NCI-H1694 (cell line): ENCODE results near the gene PIM1.
A peak's percentile ranks its signal among the peaks of the same experiment; 100 is the strongest.
"Not testable (repeated sequence)": the region's sequence is repeated elsewhere in the genome, so short reads cannot be mapped to it uniquely, and the experiment has no call there.

Source experiments
- DNase-seq: peaks from one replicate; lab custom pipeline; 2025; lab: John Stamatoyannopoulos, UW

The PIM1 gene

GRCh38 chr6:37188962-37189510, 19.1 kb downstream of the PIM1 start:
- no peak for DNase-seq

- DNase-seq: no peak
These were observed 20.2 kb downstream of the PIM1 start for GRCh38 chr6:37190159-37190535.

GRCh38 chr6:37192666-37193065, 22.7 kb downstream of the PIM1 start:
- DNase-seq: no peak

GRCh38 chr6:37194886-37195285, 24.9 kb downstream of the PIM1 start:
- not testable (repeated sequence) for DNase-seq

- not testable (repeated sequence) for DNase-seq
These were observed 26.5 kb downstream of the PIM1 start for GRCh38 chr6:37196451-37196850.

- DNase-seq: no peak
These were observed 30.1 kb downstream of the PIM1 start for GRCh38 chr6:37200085-37200484.

- no peak for DNase-seq
These were observed 31.8 kb downstream of the PIM1 start for GRCh38 chr6:37201726-37202125.

GRCh38 chr6:37202788-37203491, 33.0 kb downstream of the PIM1 start:
- DNase-seq: peak; percentile 36

- DNase-seq: no peak
These were observed 34.2 kb downstream of the PIM1 start for GRCh38 chr6:37204014-37204751.

GRCh38 chr6:37205175-37205996, 35.4 kb downstream of the PIM1 start:
- peak; percentile 4 for DNase-seq

GRCh38 chr6:37205997-37206340, 36.0 kb downstream of the PIM1 start:
- DNase-seq: no peak

GRCh38 chr6:37206622-37207021, 36.7 kb downstream of the PIM1 start:
- no peak for DNase-seq

- DNase-seq: peak; percentile 46
These were observed 38.0 kb downstream of the PIM1 start for GRCh38 chr6:37207903-37208456.

GRCh38 chr6:37208793-37209192, 38.8 kb downstream of the PIM1 start:
- no peak for DNase-seq

GRCh38 chr6:37209461-37210205, 39.7 kb downstream of the PIM1 start:
- no peak for DNase-seq

GRCh38 chr6:37210313-37210968, 40.5 kb downstream of the PIM1 start:
- DNase-seq: peak; percentile 88

- DNase-seq: no peak
These were observed 42.3 kb downstream of the PIM1 start for GRCh38 chr6:37212268-37212667.

- no peak for DNase-seq
These were observed 48.1 kb downstream of the PIM1 start for GRCh38 chr6:37218061-37218460.

- DNase-seq: no peak
These were observed 48.6 kb downstream of the PIM1 start for GRCh38 chr6:37218511-37218910.

- DNase-seq: no peak
These were observed 51.7 kb downstream of the PIM1 start for GRCh38 chr6:37221585-37222124.
